ENCODE data around the gene GPC1. TPM values are rescaled to one million over a fixed set of nuclear protein-coding genes. Genes with fewer than 3 reads are reported as not detected.

The GPC1 gene
- total and polyA plus RNA-seq, 2 donors (not counting 1 experiment from before 2014, with no cell fraction given), result 1.2 to 3.3 TPM

- 94% methylated on average over 41 of the region's 41 CpGs for WGBS (ENCODE audit: insufficient coverage)
- H3K27ac Mint-ChIP-seq, result no peak overlapping the region
- H3K4me3 ChIP-seq (ENCODE audit: control extremely low read depth in 1 of 5, extremely low read depth in 1 of 5, insufficient read depth in 1 of 5, low read depth in 2 of 5, low read length in 4 of 5), result no peak overlapping the region
These were observed 26.7 kb downstream of the GPC1 start for GRCh38 chr2:240462073-240462706.

More at GRCh38 chr2:240462073-240462706, 26.7 kb downstream of the GPC1 start:
- Mint-ChIP-seq H3K4me1 (no peaks in the 10 kb centered on the region), H3K4me3 (no peak overlapping the region), H3K9me3 (ENCODE audit: insufficient read depth) (no peaks in the 10 kb centered on the region), H3K27me3 (no peaks in the 10 kb centered on the region)
- ChIA-PET POLR2A (no interaction called here), CTCF (no interaction called here)
- Histone ChIP-seq H3K9me3 (ENCODE audit: control extremely low read depth in 1 of 3, control insufficient read depth in 2 of 3, insufficient read depth in 1 of 3, low read length in 2 of 3) (peaks cover 0 to 3% (median 0%) of the 10 kb centered on the region in 3 donors), H3K9ac (ENCODE audit: low read length) (no peak overlapping the region), H3K36me3 (replicated peaks in 1 of 2; ENCODE audit: control extremely low read depth in 1 of 2, control insufficient read depth in 1 of 2, extremely low read depth in 1 of 2, insufficient read depth in 2 of 2, low read length in 1 of 2) (no peaks in the 10 kb centered on the region), H3K27me3 (replicated peaks in 1 of 4; ENCODE audit: control extremely low read depth in 1 of 4, control insufficient read depth in 3 of 4, insufficient read depth in 4 of 4, low read length in 3 of 4) (peaks cover 0 to 8% (median 1%) of the 10 kb centered on the region in 4 experiments), H2AFZ (ENCODE audit: insufficient read depth, low read depth, low read length, poor library complexity, severe bottlenecking) (no peak overlapping the region), H3K4me1 (ENCODE audit: control insufficient read depth in 2 of 2, insufficient read depth in 2 of 2, low read length in 2 of 2) (no peaks in the 10 kb centered on the region), H4K20me1 (ENCODE audit: control insufficient read depth, insufficient read depth, low read length, poor library complexity, severe bottlenecking) (no peaks in the 10 kb centered on the region), H3K27ac (ENCODE audit: low read length in 2 of 2) (no peak overlapping the region), H3K4me2 (replicated peaks; ENCODE audit: low read depth, low read length, poor library complexity, severe bottlenecking) (no peak overlapping the region), H3K79me2 (ENCODE audit: control insufficient read depth, insufficient read depth, low read length) (no peaks in the 10 kb centered on the region)
- TF ChIP-seq CTCF (IDR thresholded peaks at IDR 0.05), result no peak
- TF ChIP-seq EZH2 (IDR thresholded peaks at IDR 0.05; ENCODE audit: borderline replicate concordance, insufficient read depth, low read depth, low read length, poor library complexity, severe bottlenecking), result no peak
- ATAC-seq (ENCODE audit: low read depth), result no peak
- DNase-seq, result no peak
- intact Hi-C loops (cut with micrococcal nuclease), result no loop called here
